ENCODE results near the gene OGG1. TPM values are rescaled to one million over a fixed set of nuclear protein-coding genes. Genes with fewer than 3 reads are reported as not detected.
"Not testable (repeated sequence)": the region's sequence is repeated elsewhere in the genome, so short reads cannot be mapped to it uniquely, and the experiment has no call there.

The OGG1 gene
- total RNA-seq, 1 experiment from 2014 or later, result 38.7 TPM

DNA sequence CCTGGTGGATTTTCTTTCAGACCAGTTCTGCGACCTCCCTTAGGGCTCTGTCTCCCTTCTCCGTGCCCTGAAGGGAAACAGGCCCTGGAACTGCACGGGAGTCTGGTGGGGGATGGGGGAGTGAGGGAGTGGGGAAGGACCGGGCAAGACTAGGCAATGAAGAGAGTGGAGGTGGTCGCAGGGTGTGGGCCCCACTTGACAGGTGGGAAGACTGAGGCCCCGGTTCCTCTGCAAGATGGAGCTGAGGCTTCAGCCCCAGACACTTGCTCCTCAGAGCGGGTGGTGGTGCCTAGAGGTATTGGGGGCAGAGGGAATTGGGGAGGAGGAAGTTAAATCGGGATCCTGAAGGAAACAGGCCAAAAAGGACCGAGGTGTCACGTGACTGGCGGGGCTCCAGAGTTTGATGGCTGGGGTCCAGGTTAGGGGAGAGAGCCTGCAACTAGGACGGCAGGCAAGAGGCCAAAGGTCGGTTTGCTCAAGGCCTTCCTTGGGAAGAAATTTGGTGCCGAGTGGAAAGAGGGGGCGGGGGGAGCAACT is 20.6 kb downstream of the OGG1 start:
- no peaks in the 10 kb centered on the region; the same call in 1 of the 2 replicates for H3K36me3 ChIP-seq (ENCODE audit: low read depth, low read length)
- H3K4me2 ChIP-seq (ENCODE audit: low read length), result peak overlapping the region; percentile 88
- H3K27me3 ChIP-seq (ENCODE audit: low read length), result no peaks in the 10 kb centered on the region
- H3K79me2 ChIP-seq (ENCODE audit: low read length), result peaks cover 18% of the 10 kb centered on the region
- DNase-seq, result no peak
- POLR2A ChIA-PET (ENCODE audit: unreplicated experiment), result interaction anchor here (0.7 kb wide), 1 partner anchor 19 kb away, joined by 3 read pairs; no protein-coding TSS in a partner anchor
- no peaks in the 10 kb centered on the region for H3K9me2 ChIP-seq (replicated peaks; ENCODE audit: low read length)
- CTCF ChIA-PET, result interaction anchor here (0.9 kb wide), 1 partner anchor 80 kb away, joined by 3 read pairs; no protein-coding TSS in a partner anchor
- H3K27ac ChIP-seq (ENCODE audit: low read length), result no peak overlapping the region
- no TSS peak for BruUV-seq (replicated peaks)
- peak overlapping the region; percentile 93 for H2AFZ ChIP-seq (ENCODE audit: low read length)
- no peaks in the 10 kb centered on the region for H3K9me3 ChIP-seq (ENCODE audit: low read length)
- H4K20me1 ChIP-seq (ENCODE audit: low read length), result no peaks in the 10 kb centered on the region
- intact Hi-C loops (cut with micrococcal nuclease), result loop anchor here (10.0 kb wide), 1 partner anchor 56 kb away; no protein-coding TSS in a partner anchor
- H3F3A ChIP-seq (ENCODE audit: low read length, unreplicated experiment), result no peaks in the 10 kb centered on the region
- H3K9ac ChIP-seq (ENCODE audit: low read length), result peak overlapping the region; percentile 77
- peaks cover 25% of the 10 kb centered on the region for H3K4me1 ChIP-seq (ENCODE audit: insufficient read depth, low read length)
- TF ChIP-seq EZH2phosphoT487 (IDR thresholded peaks at IDR 0.05; ENCODE audit: borderline replicate concordance, low read length), result no peak
- no peak for TF ChIP-seq CTCF (conservative IDR thresholded peaks at IDR 0.05; ENCODE audit: low read depth, low read length)
- no peak for TF ChIP-seq EZH2 (IDR thresholded peaks at IDR 0.05; ENCODE audit: low read length, unreplicated experiment)
- no peak for ATAC-seq
- peak overlapping the region; percentile 80 for H3K4me3 ChIP-seq (ENCODE audit: low read length)

DNA sequence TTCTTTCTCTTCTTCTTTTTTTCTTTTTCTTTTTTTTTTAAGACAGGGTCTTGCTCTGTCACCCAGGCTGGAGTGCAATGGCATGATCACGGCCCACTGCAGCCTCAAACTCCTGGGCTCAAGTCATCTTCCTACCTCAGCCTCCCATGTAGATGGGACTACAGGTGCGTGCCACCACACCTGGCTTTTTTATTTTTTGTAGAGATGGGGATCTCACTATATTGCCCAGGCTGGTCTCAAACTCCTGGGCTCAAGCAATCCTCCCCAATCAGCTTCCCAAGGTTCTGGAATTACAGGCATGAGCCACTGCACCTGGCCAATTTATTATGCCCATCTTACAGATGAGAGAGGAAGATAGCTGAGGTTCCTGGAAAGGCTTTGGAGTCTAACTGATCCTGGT is 21.3 kb downstream of the OGG1 start:
- H3K9me3 ChIP-seq (ENCODE audit: low read length); H3K36me3 ChIP-seq (ENCODE audit: low read depth, low read length); BruUV-seq (replicated peaks); POLR2A ChIA-PET (ENCODE audit: unreplicated experiment); H3K27ac ChIP-seq (ENCODE audit: low read length); ATAC-seq; H2AFZ ChIP-seq (ENCODE audit: low read length); H3K4me2 ChIP-seq (ENCODE audit: low read length); H3K9ac ChIP-seq (ENCODE audit: low read length); H3F3A ChIP-seq (ENCODE audit: low read length, unreplicated experiment); H3K27me3 ChIP-seq (ENCODE audit: low read length); H3K9me2 ChIP-seq (replicated peaks; ENCODE audit: low read length); DNase-seq; H4K20me1 ChIP-seq (ENCODE audit: low read length); H3K4me3 ChIP-seq (ENCODE audit: low read length): not testable (repeated sequence)
- intact Hi-C loops (cut with micrococcal nuclease), result loop anchor here (10.0 kb wide), 1 partner anchor 56 kb away; no protein-coding TSS in a partner anchor
- H3K4me1 ChIP-seq (ENCODE audit: insufficient read depth, low read length), result peaks cover 25% of the 10 kb centered on the region
- H3K79me2 ChIP-seq (ENCODE audit: low read length), result peaks cover 18% of the 10 kb centered on the region
- CTCF ChIA-PET, result interaction anchor here (0.9 kb wide), 1 partner anchor 79 kb away, joined by 3 read pairs; no protein-coding TSS in a partner anchor

GRCh38 chr3:9776896-9777693 is 27.3 kb downstream of the OGG1 start:
- Histone ChIP-seq H3K4me2 (ENCODE audit: low read length) (no peak overlapping the region), H3K9me3 (ENCODE audit: low read length) (no peaks in the 10 kb centered on the region), H3K4me1 (ENCODE audit: insufficient read depth, low read length) (no peaks in the 10 kb centered on the region), H3F3A (ENCODE audit: low read length, unreplicated experiment) (no peaks in the 10 kb centered on the region), H3K27ac (ENCODE audit: low read length) (no peak overlapping the region), H3K9ac (ENCODE audit: low read length) (no peak overlapping the region), H2AFZ (ENCODE audit: low read length) (no peak overlapping the region), H4K20me1 (ENCODE audit: low read length) (no peaks in the 10 kb centered on the region), H3K4me3 (ENCODE audit: low read length) (no peak overlapping the region), H3K36me3 (ENCODE audit: low read depth, low read length) (no peaks in the 10 kb centered on the region), H3K79me2 (ENCODE audit: low read length) (no peaks in the 10 kb centered on the region), H3K27me3 (ENCODE audit: low read length) (no peaks in the 10 kb centered on the region), H3K9me2 (replicated peaks; ENCODE audit: low read length) (no peaks in the 10 kb centered on the region)
- TF ChIP-seq CTCF (conservative IDR thresholded peaks at IDR 0.05; ENCODE audit: low read depth, low read length), result no peak
- TF ChIP-seq EZH2phosphoT487 (IDR thresholded peaks at IDR 0.05; ENCODE audit: borderline replicate concordance, low read length), result no peak
- no peak for TF ChIP-seq EZH2 (IDR thresholded peaks at IDR 0.05; ENCODE audit: low read length, unreplicated experiment)
- BruUV-seq (replicated peaks), result no TSS peak
- ATAC-seq (no peak), DNase-seq (no peak)
- intact Hi-C loops (cut with micrococcal nuclease), result loop anchor here (10.0 kb wide), 1 partner anchor 62 kb away; no protein-coding TSS in a partner anchor
- ChIA-PET CTCF (no interaction called here), POLR2A (ENCODE audit: unreplicated experiment) (no interaction called here)

Measured in PC-3 (cell line).